Chondrocyte (in vitro differentiated cells): ENCODE results near the gene PLK3. TPM values are rescaled to one million over a fixed set of nuclear protein-coding genes. Genes with fewer than 3 reads are reported as not detected.

ENCODE experiments used
- DNase-seq: peaks from one replicate; pipeline ENCODE4 v3.0.0; 2021; ENCODE audit warnings: mixed read lengths, low spot score
- H3K27ac Mint-ChIP-seq: one replicate; pipeline ENCODE4 v1.8.0; 2021; ENCODE audit warnings: mild to moderate bottlenecking, moderate library complexity, mixed read lengths; ENCODE audit not compliant: unreplicated experiment
- H3K27me3 Mint-ChIP-seq: 2 replicates; pipeline ENCODE4 v1.8.0; 2021; ENCODE audit warnings: low read depth, mixed read lengths
- H3K36me3 Mint-ChIP-seq: 2 replicates; pipeline ENCODE4 v1.8.0; 2021; ENCODE audit warnings: low read depth, mixed read lengths
- H3K4me1 Mint-ChIP-seq: 2 replicates; pipeline ENCODE4 v1.8.0; 2021; ENCODE audit warnings: low read depth, mild to moderate bottlenecking, mixed read lengths
- H3K4me3 Mint-ChIP-seq: one replicate; pipeline ENCODE4 v1.8.0; 2021; ENCODE audit warnings: mild to moderate bottlenecking, moderate library complexity, mixed read lengths; ENCODE audit not compliant: unreplicated experiment
- H3K9me3 Mint-ChIP-seq: 2 replicates; pipeline ENCODE4 v1.8.0; 2021; ENCODE audit warnings: low read depth, mixed read lengths
- total RNA-seq: library from RNA; stranded (reverse); gene quantifications from 3 replicates; pipeline ENCODE4 v1.2.1, GENCODE V29; 2021
- TF ChIP-seq, protein P1 (sequence below): fragments of 200-600 bp; sonication (generic); IDR thresholded peaks from 2 replicates; pipeline ENCODE4 v1.5.0; 2021; ENCODE audit warnings: antibody characterized with exemption, mild to moderate bottlenecking, moderate library complexity

PLK3 gene
- total RNA-seq, 1 donor from 2014 or later = 24.2 TPM

DNA sequence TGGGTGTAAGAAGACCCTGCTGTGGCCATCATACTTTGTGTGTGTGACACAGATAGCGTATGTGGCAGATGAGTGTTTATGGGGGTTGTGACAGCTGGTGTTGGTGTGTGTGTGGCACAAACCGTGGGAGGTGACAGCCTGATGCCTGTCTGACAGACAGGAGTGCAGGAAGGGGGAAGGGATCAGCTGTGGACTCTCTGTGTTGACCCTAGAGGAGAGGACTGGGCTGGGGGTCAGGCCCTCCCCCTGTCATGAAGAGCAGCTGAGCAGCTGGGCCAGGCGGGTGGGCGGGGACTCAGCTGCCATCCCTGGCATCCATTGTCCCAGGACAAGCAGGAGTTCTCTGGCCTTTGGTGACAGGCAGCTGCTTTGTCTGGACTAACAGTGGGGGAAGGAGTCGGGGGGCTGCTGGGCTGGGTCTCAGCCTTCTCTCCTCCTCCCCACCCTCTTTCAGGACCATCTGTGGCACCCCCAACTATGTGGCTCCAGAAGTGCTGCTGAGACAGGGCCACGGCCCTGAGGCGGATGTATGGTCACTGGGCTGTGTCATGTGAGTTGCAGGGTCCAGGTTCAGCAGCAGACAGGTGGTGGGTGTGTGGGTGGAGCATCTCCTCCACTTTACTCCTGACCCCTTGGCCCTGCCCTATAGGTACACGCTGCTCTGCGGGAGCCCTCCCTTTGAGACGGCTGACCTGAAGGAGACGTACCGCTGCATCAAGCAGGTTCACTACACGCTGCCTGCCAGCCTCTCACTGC is 2.3 kb downstream of the PLK3 start:
- TF ChIP-seq, protein P1, sequence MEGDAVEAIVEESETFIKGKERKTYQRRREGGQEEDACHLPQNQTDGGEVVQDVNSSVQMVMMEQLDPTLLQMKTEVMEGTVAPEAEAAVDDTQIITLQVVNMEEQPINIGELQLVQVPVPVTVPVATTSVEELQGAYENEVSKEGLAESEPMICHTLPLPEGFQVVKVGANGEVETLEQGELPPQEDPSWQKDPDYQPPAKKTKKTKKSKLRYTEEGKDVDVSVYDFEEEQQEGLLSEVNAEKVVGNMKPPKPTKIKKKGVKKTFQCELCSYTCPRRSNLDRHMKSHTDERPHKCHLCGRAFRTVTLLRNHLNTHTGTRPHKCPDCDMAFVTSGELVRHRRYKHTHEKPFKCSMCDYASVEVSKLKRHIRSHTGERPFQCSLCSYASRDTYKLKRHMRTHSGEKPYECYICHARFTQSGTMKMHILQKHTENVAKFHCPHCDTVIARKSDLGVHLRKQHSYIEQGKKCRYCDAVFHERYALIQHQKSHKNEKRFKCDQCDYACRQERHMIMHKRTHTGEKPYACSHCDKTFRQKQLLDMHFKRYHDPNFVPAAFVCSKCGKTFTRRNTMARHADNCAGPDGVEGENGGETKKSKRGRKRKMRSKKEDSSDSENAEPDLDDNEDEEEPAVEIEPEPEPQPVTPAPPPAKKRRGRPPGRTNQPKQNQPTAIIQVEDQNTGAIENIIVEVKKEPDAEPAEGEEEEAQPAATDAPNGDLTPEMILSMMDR = no peak
- Mint-ChIP-seq H3K27ac (peak overlapping the region; percentile 88), H3K27me3 (no peaks in the 10 kb centered on the region), H3K4me3 (peak overlapping the region; percentile 95), H3K9me3 (no peaks in the 10 kb centered on the region), H3K36me3 (peaks cover 23% of the 10 kb centered on the region), H3K4me1 (peaks cover 50% of the 10 kb centered on the region)
- peak; percentile 83 for DNase-seq

GRCh38 chr1:44803062-44803311 is 2.8 kb downstream of the PLK3 start:
- TF ChIP-seq, protein P1 = no peak
- Mint-ChIP-seq H3K4me3 (peak overlapping the region; percentile 6), H3K27ac (peak overlapping the region; percentile 88), H3K27me3 (no peaks in the 10 kb centered on the region), H3K36me3 (peaks cover 23% of the 10 kb centered on the region), H3K4me1 (peaks cover 55% of the 10 kb centered on the region), H3K9me3 (no peaks in the 10 kb centered on the region)
- no peak for DNase-seq

GRCh38 chr1:44803312-44804095 is 3.3 kb downstream of the PLK3 start:
- Mint-ChIP-seq H3K27me3 (no peaks in the 10 kb centered on the region), H3K9me3 (no peaks in the 10 kb centered on the region), H3K27ac (peak overlapping the region; percentile 88), H3K36me3 (peaks cover 23% of the 10 kb centered on the region), H3K4me3 (peak overlapping the region; percentile 6), H3K4me1 (peaks cover 61% of the 10 kb centered on the region)
- peak; percentile 79 for DNase-seq
- TF ChIP-seq, protein P1 = no peak

DNA sequence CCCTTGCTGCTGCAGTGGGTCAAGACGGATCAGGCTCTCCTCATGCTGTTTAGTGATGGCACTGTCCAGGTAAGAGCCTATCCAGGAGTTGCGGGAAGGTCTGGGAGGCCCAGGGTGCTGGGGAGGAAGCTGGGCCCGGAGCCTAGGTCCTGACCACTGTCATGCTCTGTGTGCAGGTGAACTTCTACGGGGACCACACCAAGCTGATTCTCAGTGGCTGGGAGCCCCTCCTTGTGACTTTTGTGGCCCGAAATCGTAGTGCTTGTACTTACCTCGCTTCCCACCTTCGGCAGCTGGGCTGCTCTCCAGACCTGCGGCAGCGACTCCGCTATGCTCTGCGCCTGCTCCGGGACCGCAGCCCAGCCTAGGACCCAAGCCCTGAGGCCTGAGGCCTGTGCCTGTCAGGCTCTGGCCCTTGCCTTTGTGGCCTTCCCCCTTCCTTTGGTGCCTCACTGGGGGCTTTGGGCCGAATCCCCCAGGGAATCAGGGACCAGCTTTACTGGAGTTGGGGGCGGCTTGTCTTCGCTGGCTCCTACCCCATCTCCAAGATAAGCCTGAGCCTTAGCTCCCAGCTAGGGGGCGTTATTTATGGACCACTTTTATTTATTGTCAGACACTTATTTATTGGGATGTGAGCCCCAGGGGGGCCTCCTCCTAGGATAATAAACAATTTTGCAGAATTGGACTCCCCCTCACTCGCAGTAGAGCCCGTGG is 5.3 kb downstream of the PLK3 start:
- peak; percentile 81 for DNase-seq
- H3K36me3 Mint-ChIP-seq = peaks cover 23% of the 10 kb centered on the region
- H3K9me3 Mint-ChIP-seq = no peaks in the 10 kb centered on the region
- H3K4me3 Mint-ChIP-seq = no peak overlapping the region
- H3K4me1 Mint-ChIP-seq = peaks cover 72% of the 10 kb centered on the region
- H3K27me3 Mint-ChIP-seq = no peaks in the 10 kb centered on the region
- TF ChIP-seq, protein P1 = peak; percentile 29
- H3K27ac Mint-ChIP-seq = peak overlapping the region; percentile 80

GRCh38 chr1:44806025-44806703 is 6.0 kb downstream of the PLK3 start:
- Mint-ChIP-seq H3K4me3 (no peak overlapping the region), H3K4me1 (peaks cover 77% of the 10 kb centered on the region), H3K27ac (peak overlapping the region; percentile 100), H3K27me3 (no peaks in the 10 kb centered on the region), H3K36me3 (peaks cover 21% of the 10 kb centered on the region), H3K9me3 (no peaks in the 10 kb centered on the region)
- TF ChIP-seq, protein P1 = no peak
- peak; percentile 93 for DNase-seq
